PC-3 (cell line): Measurements from ENCODE around the gene CHID1.

ENCODE experiments used
- EZH2 ChIP-seq: fragments of 300-600 bp; sonication (generic); IDR thresholded peaks from one replicate; pipeline ENCODE4 v1.6.1; 2017; ENCODE audit warnings: antibody characterized with exemption, mild to moderate bottlenecking, low read length; ENCODE audit not compliant: unreplicated experiment
- TF ChIP-seq, protein P1 (sequence below): fragments of 300-600 bp; sonication (generic); conservative IDR thresholded peaks from 2 replicates; pipeline ENCODE4 v1.5.1; 2017; ENCODE audit warnings: antibody characterized with exemption, low read depth, mild to moderate bottlenecking, low read length

GRCh38 chr11:900545-900944 lies 10.1 kb downstream of the CHID1 start:
- TF ChIP-seq, protein P1, sequence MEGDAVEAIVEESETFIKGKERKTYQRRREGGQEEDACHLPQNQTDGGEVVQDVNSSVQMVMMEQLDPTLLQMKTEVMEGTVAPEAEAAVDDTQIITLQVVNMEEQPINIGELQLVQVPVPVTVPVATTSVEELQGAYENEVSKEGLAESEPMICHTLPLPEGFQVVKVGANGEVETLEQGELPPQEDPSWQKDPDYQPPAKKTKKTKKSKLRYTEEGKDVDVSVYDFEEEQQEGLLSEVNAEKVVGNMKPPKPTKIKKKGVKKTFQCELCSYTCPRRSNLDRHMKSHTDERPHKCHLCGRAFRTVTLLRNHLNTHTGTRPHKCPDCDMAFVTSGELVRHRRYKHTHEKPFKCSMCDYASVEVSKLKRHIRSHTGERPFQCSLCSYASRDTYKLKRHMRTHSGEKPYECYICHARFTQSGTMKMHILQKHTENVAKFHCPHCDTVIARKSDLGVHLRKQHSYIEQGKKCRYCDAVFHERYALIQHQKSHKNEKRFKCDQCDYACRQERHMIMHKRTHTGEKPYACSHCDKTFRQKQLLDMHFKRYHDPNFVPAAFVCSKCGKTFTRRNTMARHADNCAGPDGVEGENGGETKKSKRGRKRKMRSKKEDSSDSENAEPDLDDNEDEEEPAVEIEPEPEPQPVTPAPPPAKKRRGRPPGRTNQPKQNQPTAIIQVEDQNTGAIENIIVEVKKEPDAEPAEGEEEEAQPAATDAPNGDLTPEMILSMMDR = no peak
- no peak for TF ChIP-seq EZH2
